ENCODE results near the gene TCP11X2. TPM values are rescaled to one million over a fixed set of nuclear protein-coding genes. Genes with fewer than 3 reads are reported as not detected.
"Not testable (repeated sequence)": the region's sequence is repeated elsewhere in the genome, so short reads cannot be mapped to it uniquely, and the experiment has no call there.

TCP11X2 gene
- total RNA-seq, 1 donor from 2014 or later = 0.88 TPM

- H3K9me3 ChIP-seq (ENCODE audit: low read depth) = no peaks in the 10 kb centered on the region
- peaks cover 20% of the 10 kb centered on the region for H3K9me3 Mint-ChIP-seq
- no peak overlapping the region for H3K27ac Mint-ChIP-seq
- no peak overlapping the region for H3K27ac ChIP-seq
- H3F3A ChIP-seq (ENCODE audit: low read depth) = no peaks in the 10 kb centered on the region
- peak overlapping the region; percentile 75 for H3K4me3 ChIP-seq
- peaks cover 12% of the 10 kb centered on the region for H3K36me3 ChIP-seq
- DNase-seq (ENCODE audit: low spot score) = no peak
- peaks cover 3% of the 10 kb centered on the region for H3K4me1 Mint-ChIP-seq
- peak overlapping the region; percentile 92 for H3K4me3 Mint-ChIP-seq
- H3K36me3 Mint-ChIP-seq = peaks cover 26% of the 10 kb centered on the region
- H3K27me3 ChIP-seq = no peaks in the 10 kb centered on the region
- no peak for TF ChIP-seq EZH2 (IDR thresholded peaks at IDR 0.05)
- TF ChIP-seq EZH2phosphoT487 (IDR thresholded peaks at IDR 0.05) = no peak
- TF ChIP-seq CTCF (IDR thresholded peaks at IDR 0.05) = no peak
- H3K4me2 ChIP-seq = peak overlapping the region; percentile 86
- peaks cover 7% of the 10 kb centered on the region for H3K4me1 ChIP-seq
- no peak overlapping the region for H3K9ac ChIP-seq
- no peak overlapping the region for H2AFZ ChIP-seq (replicated peaks)
- no peaks in the 10 kb centered on the region for H3K27me3 Mint-ChIP-seq (ENCODE audit: insufficient read depth, low read depth)
- H4K20me1 ChIP-seq (ENCODE audit: low read depth) = peaks cover 5% of the 10 kb centered on the region
- H3K79me2 ChIP-seq (ENCODE audit: low read depth) = peaks cover 28% of the 10 kb centered on the region
Observed at GRCh38 chrX:102514536-102514935, 42.9 kb upstream of the TCP11X2 start.

- H3K27me3 ChIP-seq = no peaks in the 10 kb centered on the region
- Mint-ChIP-seq H3K36me3 (no peaks in the 10 kb centered on the region), H3K4me3 (no peak overlapping the region), H3K4me1 (no peaks in the 10 kb centered on the region), H3K27me3 (ENCODE audit: insufficient read depth, low read depth) (peaks cover 8% of the 10 kb centered on the region), H3K27ac (no peak overlapping the region), H3K9me3 (peaks cover 18% of the 10 kb centered on the region)
- no peaks in the 10 kb centered on the region for H3K9me3 ChIP-seq (ENCODE audit: low read depth)
- H4K20me1 ChIP-seq (ENCODE audit: low read depth) = no peaks in the 10 kb centered on the region
- H3K36me3 ChIP-seq = no peaks in the 10 kb centered on the region
- no peak overlapping the region for H3K4me3 ChIP-seq
- no peak overlapping the region for H3K27ac ChIP-seq
- no peaks in the 10 kb centered on the region for H3K4me1 ChIP-seq
- no peak overlapping the region for H3K4me2 ChIP-seq
- no peak for DNase-seq (ENCODE audit: low spot score)
- no peak for TF ChIP-seq CTCF (IDR thresholded peaks at IDR 0.05)
- TF ChIP-seq EZH2phosphoT487 (IDR thresholded peaks at IDR 0.05) = no peak
- no peak for TF ChIP-seq EZH2 (IDR thresholded peaks at IDR 0.05)
- no peaks in the 10 kb centered on the region for H3K79me2 ChIP-seq (ENCODE audit: low read depth)
- no peak overlapping the region for H2AFZ ChIP-seq (replicated peaks)
- no peaks in the 10 kb centered on the region for H3F3A ChIP-seq (ENCODE audit: low read depth)
- H3K9ac ChIP-seq = no peak overlapping the region
Observed at GRCh38 chrX:102498732-102499131, 27.1 kb upstream of the TCP11X2 start.

GRCh38 chrX:102491766-102492165, 20.2 kb upstream of the TCP11X2 start:
- no peak for DNase-seq (ENCODE audit: low spot score)
- H3K27ac Mint-ChIP-seq = no peak overlapping the region
- H3K4me3 ChIP-seq = no peak overlapping the region

GRCh38 chrX:102478765-102479164, 7.2 kb upstream of the TCP11X2 start:
- not testable (repeated sequence) for H3K27ac ChIP-seq; H3K4me2 ChIP-seq; H3K4me3 ChIP-seq; H3K9ac ChIP-seq; H3K27ac Mint-ChIP-seq; DNase-seq (ENCODE audit: low spot score); H3K4me1 Mint-ChIP-seq; H3K9me3 ChIP-seq (ENCODE audit: low read depth); H3F3A ChIP-seq (ENCODE audit: low read depth); H2AFZ ChIP-seq (replicated peaks); H3K4me1 ChIP-seq; H4K20me1 ChIP-seq (ENCODE audit: low read depth); H3K79me2 ChIP-seq (ENCODE audit: low read depth); H3K27me3 Mint-ChIP-seq (ENCODE audit: insufficient read depth, low read depth); H3K36me3 ChIP-seq; H3K9me3 Mint-ChIP-seq; H3K36me3 Mint-ChIP-seq; H3K4me3 Mint-ChIP-seq; H3K27me3 ChIP-seq

More at GRCh38 chrX:102491766-102492165, 20.2 kb upstream of the TCP11X2 start:
- no peaks in the 10 kb centered on the region for H4K20me1 ChIP-seq (ENCODE audit: low read depth)
- peaks cover under 1% of the 10 kb centered on the region for H3K27me3 Mint-ChIP-seq (ENCODE audit: insufficient read depth, low read depth)
- no peak overlapping the region for H2AFZ ChIP-seq (replicated peaks)
- no peaks in the 10 kb centered on the region for H3K36me3 Mint-ChIP-seq
- H3K4me1 ChIP-seq = no peaks in the 10 kb centered on the region
- H3K9ac ChIP-seq = no peak overlapping the region
- H3K4me2 ChIP-seq = no peak overlapping the region
- no peak overlapping the region for H3K4me3 Mint-ChIP-seq
- no peak overlapping the region for H3K27ac ChIP-seq
- H3K36me3 ChIP-seq = no peaks in the 10 kb centered on the region
- peaks cover 5% of the 10 kb centered on the region for H3K9me3 Mint-ChIP-seq
- no peaks in the 10 kb centered on the region for H3K9me3 ChIP-seq (ENCODE audit: low read depth)
- TF ChIP-seq EZH2 (IDR thresholded peaks at IDR 0.05) (no peak), EZH2phosphoT487 (IDR thresholded peaks at IDR 0.05) (no peak), CTCF (IDR thresholded peaks at IDR 0.05) (no peak)
- no peaks in the 10 kb centered on the region for H3K4me1 Mint-ChIP-seq
- H3F3A ChIP-seq (ENCODE audit: low read depth) = no peaks in the 10 kb centered on the region
- no peaks in the 10 kb centered on the region for H3K27me3 ChIP-seq
- H3K79me2 ChIP-seq (ENCODE audit: low read depth) = no peaks in the 10 kb centered on the region

- H3K27me3 Mint-ChIP-seq (ENCODE audit: insufficient read depth, low read depth); H3K36me3 Mint-ChIP-seq; H3K9me3 Mint-ChIP-seq; H3K9me3 ChIP-seq (ENCODE audit: low read depth); H2AFZ ChIP-seq (replicated peaks); H3K27ac ChIP-seq; H3K4me2 ChIP-seq; H3K9ac ChIP-seq; H3K36me3 ChIP-seq; H3K4me1 ChIP-seq; H3K4me1 Mint-ChIP-seq; H3F3A ChIP-seq (ENCODE audit: low read depth); H4K20me1 ChIP-seq (ENCODE audit: low read depth); H3K79me2 ChIP-seq (ENCODE audit: low read depth); H3K4me3 ChIP-seq; H3K27ac Mint-ChIP-seq; DNase-seq (ENCODE audit: low spot score); H3K4me3 Mint-ChIP-seq; H3K27me3 ChIP-seq: not testable (repeated sequence)
Observed at GRCh38 chrX:102470215-102470614, 1.4 kb downstream of the TCP11X2 start.

- H3K9me3 ChIP-seq (ENCODE audit: low read depth); H3K36me3 ChIP-seq; DNase-seq (ENCODE audit: low spot score); H2AFZ ChIP-seq (replicated peaks); H4K20me1 ChIP-seq (ENCODE audit: low read depth); H3K4me2 ChIP-seq; H3F3A ChIP-seq (ENCODE audit: low read depth); H3K4me1 Mint-ChIP-seq; H3K27me3 ChIP-seq; H3K9ac ChIP-seq; H3K4me1 ChIP-seq; H3K36me3 Mint-ChIP-seq; H3K4me3 Mint-ChIP-seq; H3K27ac ChIP-seq; H3K9me3 Mint-ChIP-seq; H3K27me3 Mint-ChIP-seq (ENCODE audit: insufficient read depth, low read depth); H3K79me2 ChIP-seq (ENCODE audit: low read depth); H3K4me3 ChIP-seq; H3K27ac Mint-ChIP-seq: not testable (repeated sequence)
Observed at GRCh38 chrX:102458615-102459014, 13.0 kb downstream of the TCP11X2 start.
